ENCODE data around the gene C1orf167.

GRCh38 chr1:11837767-11838348, 75.9 kb downstream of the C1orf167 start:
- TF ChIP-seq CTCF (IDR thresholded peaks at IDR 0.05; ENCODE audit: low read length) = no peak
- no peak for TF ChIP-seq EZH2phosphoT487 (IDR thresholded peaks at IDR 0.05; ENCODE audit: low read length)
- no peak for TF ChIP-seq EZH2 (optimal IDR thresholded peaks at IDR 0.05; ENCODE audit: low read depth, low read length)

Measured in MM.1S (cell line).